Measurements from ENCODE around the gene CAVIN3. TPM values are rescaled to one million over a fixed set of nuclear protein-coding genes. Genes with fewer than 3 reads are reported as not detected.

Gene CAVIN3
- total and polyA plus RNA-seq, 2 experiments from 2014 or later, result 33.2 to 34.2 TPM

- TF ChIP-seq ZNF462 (CRISPR knock-in tag; IDR thresholded peaks at IDR 0.05) (no peak), STAT1 (IDR thresholded peaks at IDR 0.05; ENCODE audit: unreplicated experiment) (no peak), EZH2phosphoT487 (IDR thresholded peaks at IDR 0.05; ENCODE audit: unreplicated experiment) (no peak), NANOG (IDR thresholded peaks at IDR 0.05; ENCODE audit: borderline replicate concordance) (no peak)
These were observed 29.7 kb upstream of the CAVIN3 start (continued) for GRCh38 chr11:6350043-6350442.

- Histone ChIP-seq H2AFZ (no peak overlapping the region), H3K27me3 (ENCODE audit: insufficient read depth) (no peaks in the 10 kb centered on the region), H3K36me3 (ENCODE audit: insufficient read depth) (no peaks in the 10 kb centered on the region), H3K27ac (ENCODE audit: low read depth) (no peak overlapping the region), H3K4me1 (ENCODE audit: insufficient read depth) (no peaks in the 10 kb centered on the region), H3K4me3 (no peak overlapping the region), H3K4me2 (no peak overlapping the region), H4K20me1 (replicated peaks; ENCODE audit: insufficient read depth) (no peaks in the 10 kb centered on the region), H3K9me2 (ENCODE audit: insufficient read depth) (peaks cover 6% of the 10 kb centered on the region; the same call in 1 of the 2 replicates), H3F3A (replicated peaks; ENCODE audit: low read depth) (no peaks in the 10 kb centered on the region), H3K79me2 (replicated peaks; ENCODE audit: insufficient read depth) (no peaks in the 10 kb centered on the region)
- H3K4me3 Mint-ChIP-seq, result no peak overlapping the region
- DNase-seq (ENCODE audit: low spot score), result no peak
- no peak for ATAC-seq
- H3K36me3 Mint-ChIP-seq (ENCODE audit: low read depth), result peaks cover 6% of the 10 kb centered on the region
- H3K9me3 Mint-ChIP-seq, result peaks cover 10% of the 10 kb centered on the region
- H3K4me1 Mint-ChIP-seq, result peaks cover 5% of the 10 kb centered on the region; the same call in 2 of the 3 replicates
- H3K27me3 Mint-ChIP-seq (ENCODE audit: insufficient read depth, low read depth, poor library complexity), result no peaks in the 10 kb centered on the region
- no peak overlapping the region for H3K27ac Mint-ChIP-seq
- TF ChIP-seq ETS1 (IDR thresholded peaks at IDR 0.05) (no peak), NANOG (IDR thresholded peaks at IDR 0.05; ENCODE audit: borderline replicate concordance) (no peak), ZNF331 (CRISPR knock-in tag; IDR thresholded peaks at IDR 0.05; ENCODE audit: low read depth) (no peak), EZH2 (IDR thresholded peaks at IDR 0.05; ENCODE audit: low read depth, unreplicated experiment) (no peak), ZNF114 (CRISPR knock-in tag; IDR thresholded peaks at IDR 0.05) (no peak), JUNB (IDR thresholded peaks at IDR 0.05; ENCODE audit: unreplicated experiment) (no peak), STAT1 (IDR thresholded peaks at IDR 0.05; ENCODE audit: unreplicated experiment) (no peak), POLR2AphosphoS5 (IDR thresholded peaks at IDR 0.05; ENCODE audit: low read depth) (no peak), REST (IDR thresholded peaks at IDR 0.05; ENCODE audit: unreplicated experiment) (no peak)
These were observed 25.1 kb upstream of the CAVIN3 start for GRCh38 chr11:6345366-6345765.
